DOHH2 (cell line): ENCODE results near the gene LAMC3.

Experiments
- H3F3A ChIP-seq: fragments of 200-600 bp; sonication (generic), shearing (Covaris generic); 2 replicates; pipeline ENCODE4 v1.6.0; 2016; ENCODE audit warnings: antibody characterized with exemption, mild to moderate bottlenecking; ENCODE audit not compliant: control insufficient read depth, insufficient read depth
- H3K27ac ChIP-seq: fragments of 200-600 bp; sonication (generic); 2 replicates; pipeline ENCODE4 v1.5.1; 2014; ENCODE audit warnings: low read depth, mild to moderate bottlenecking, low read length, moderate library complexity
- H3K27me3 ChIP-seq: fragments of 200-600 bp; sonication (generic); 2 replicates; pipeline ENCODE4 v1.6.1; 2014; ENCODE audit warnings: mild to moderate bottlenecking, low read length, mixed read lengths; ENCODE audit not compliant: control insufficient read depth
- H3K36me3 ChIP-seq: fragments of 200-600 bp; sonication (generic); 2 replicates; pipeline ENCODE4 v1.6.1; 2014; ENCODE audit warnings: mild to moderate bottlenecking, low read length, moderate library complexity, mixed read lengths; ENCODE audit not compliant: control insufficient read depth
- H3K4me1 ChIP-seq: fragments of 200-600 bp; sonication (generic); 2 replicates; pipeline ENCODE4 v1.6.1; 2014; ENCODE audit warnings: mild to moderate bottlenecking, low read length, mixed read lengths; ENCODE audit not compliant: control insufficient read depth
- H3K4me2 ChIP-seq: fragments of 200-600 bp; sonication (generic); 2 replicates; pipeline ENCODE4 v1.6.0; 2014; ENCODE audit warnings: mild to moderate bottlenecking, low read length, moderate library complexity
- H3K4me3 ChIP-seq: fragments of 200-600 bp; sonication (generic); 2 replicates; pipeline ENCODE4 v1.5.1; 2014; ENCODE audit warnings: mild to moderate bottlenecking, low read length, mixed read lengths
- H3K79me2 ChIP-seq: fragments of 200-600 bp; sonication (generic); 2 replicates; pipeline ENCODE4 v1.6.1; 2014; ENCODE audit warnings: mild to moderate bottlenecking, low read length, mixed read lengths; ENCODE audit not compliant: control insufficient read depth
- H3K9me2 ChIP-seq: fragments of 200-600 bp; sonication (generic); replicated peaks from 2 replicates; pipeline ENCODE4 v1.6.1; 2014; ENCODE audit warnings: mild to moderate bottlenecking, low read length, mixed read lengths; ENCODE audit not compliant: control insufficient read depth
- H3K9me3 ChIP-seq: fragments of 200-600 bp; sonication (generic); 2 replicates; pipeline ENCODE4 v1.6.1; 2014; ENCODE audit warnings: antibody characterized with exemption, low read length, mixed read lengths; ENCODE audit not compliant: control insufficient read depth, insufficient read depth
- H4K20me1 ChIP-seq: fragments of 200-600 bp; sonication (generic); 2 replicates; pipeline ENCODE4 v1.6.0; 2014; ENCODE audit warnings: low read depth, mild to moderate bottlenecking, antibody characterized with exemption, low read length, moderate library complexity; ENCODE audit not compliant: control insufficient read depth, insufficient read depth
- CTCF ChIP-seq: fragments of 200-600 bp; sonication (generic); IDR thresholded peaks from one replicate; pipeline ENCODE4 v1.5.1; 2014; ENCODE audit warnings: antibody characterized with exemption, mild to moderate bottlenecking, low read depth, low read length; ENCODE audit not compliant: poor library complexity, severe bottlenecking
- EZH2phosphoT487 ChIP-seq: fragments of 200-600 bp; sonication (generic); IDR thresholded peaks from 2 replicates; pipeline ENCODE4 v1.6.1; 2017; ENCODE audit warnings: borderline replicate concordance, mild to moderate bottlenecking, antibody characterized with exemption, low read length, moderate library complexity, mixed read lengths

LAMC3 gene

GRCh38 chr9:130961511-130962300, 47.3 kb upstream of the LAMC3 start:
- no peaks in the 10 kb centered on the region for H3K36me3 ChIP-seq
- H3K27ac ChIP-seq: no peak overlapping the region
- H3K4me2 ChIP-seq: no peak overlapping the region
- H3K27me3 ChIP-seq: no peaks in the 10 kb centered on the region
- H3K9me3 ChIP-seq: peaks cover 33% of the 10 kb centered on the region; the same call in 1 of the 2 replicates
- no peaks in the 10 kb centered on the region for H3K9me2 ChIP-seq
- H3K4me1 ChIP-seq: no peaks in the 10 kb centered on the region
- TF ChIP-seq EZH2phosphoT487 (no peak), CTCF (no peak)
- no peak overlapping the region for H3K4me3 ChIP-seq
- H4K20me1 ChIP-seq: no peaks in the 10 kb centered on the region
- H3F3A ChIP-seq: peaks cover 7% of the 10 kb centered on the region; the same call in 1 of the 2 replicates
- H3K79me2 ChIP-seq: no peaks in the 10 kb centered on the region

GRCh38 chr9:130962418-130963316, 46.3 kb upstream of the LAMC3 start:
- no peak overlapping the region for H3K4me2 ChIP-seq

GRCh38 chr9:130963337-130963908, 45.6 kb upstream of the LAMC3 start:
- Histone ChIP-seq H3K4me1 (no peaks in the 10 kb centered on the region), H3K9me2 (no peaks in the 10 kb centered on the region), H3K79me2 (no peaks in the 10 kb centered on the region), H3K4me3 (no peak overlapping the region), H3F3A (peaks cover 4% of the 10 kb centered on the region; the same call in 1 of the 2 replicates), H4K20me1 (no peaks in the 10 kb centered on the region), H3K36me3 (no peaks in the 10 kb centered on the region), H3K4me2 (no peak overlapping the region), H3K27ac (no peak overlapping the region), H3K9me3 (peaks cover 16% of the 10 kb centered on the region; the same call in 1 of the 2 replicates), H3K27me3 (no peaks in the 10 kb centered on the region)
- TF ChIP-seq EZH2phosphoT487 (no peak), CTCF (no peak)

More at GRCh38 chr9:130962418-130963316, 46.3 kb upstream of the LAMC3 start:
- H3K36me3 ChIP-seq: no peaks in the 10 kb centered on the region
- no peak overlapping the region for H3K27ac ChIP-seq
- no peaks in the 10 kb centered on the region for H3K9me2 ChIP-seq
- no peaks in the 10 kb centered on the region for H3K79me2 ChIP-seq
- TF ChIP-seq CTCF (no peak), EZH2phosphoT487 (no peak)
- no peaks in the 10 kb centered on the region for H4K20me1 ChIP-seq
- H3K9me3 ChIP-seq: peaks cover 24% of the 10 kb centered on the region; the same call in 1 of the 2 replicates
- no peaks in the 10 kb centered on the region for H3K4me1 ChIP-seq
- H3K27me3 ChIP-seq: no peaks in the 10 kb centered on the region
- no peak overlapping the region for H3K4me3 ChIP-seq
- peaks cover 7% of the 10 kb centered on the region; the same call in 1 of the 2 replicates for H3F3A ChIP-seq
